Stimulated activated naive CD8-positive, alpha-beta T cell treated with anti-CD3 and anti-CD28 coated beads, Interleukin-15, Interleukin-2, amounts not matched to agents 100 U/mL and 50 U/mL, for 24 hours (primary cell): ENCODE data around the gene SRI.
"Not testable (repeated sequence)": the region's sequence is repeated elsewhere in the genome, so short reads cannot be mapped to it uniquely, and the experiment has no call there.

Source experiments
- ATAC-seq: fragments of 150-1000 bp; cut with Tn5 transposase; one replicate; pipeline ENCODE4 v1.10.0; 2021
- DNase-seq: peaks from one replicate; pipeline ENCODE4 v3.0.0; 2021

SRI gene

DNA sequence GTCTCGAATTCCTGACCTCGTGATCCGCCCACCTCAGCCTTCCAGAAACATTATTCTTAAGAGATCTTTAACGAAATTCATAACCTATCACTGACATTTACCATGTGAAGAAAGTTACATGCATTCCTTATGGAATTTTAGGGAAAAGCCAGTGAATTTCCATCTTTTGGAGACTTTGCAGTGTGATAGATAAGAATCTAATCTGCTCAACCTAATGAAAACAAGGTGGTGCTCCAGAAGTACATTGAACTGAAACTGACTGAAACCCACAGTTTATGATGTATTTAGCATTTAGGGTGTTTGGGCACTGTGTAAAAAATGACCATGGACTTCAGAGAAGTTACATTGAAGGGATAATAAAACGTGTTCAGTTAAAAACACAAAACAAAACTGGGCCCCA is 43.6 kb downstream of the SRI start:
- ATAC-seq: no peak
- no peak for DNase-seq

GRCh38 chr7:88172842-88173241 is 47.0 kb downstream of the SRI start:
- ATAC-seq (no peak), DNase-seq (no peak)

GRCh38 chr7:88169717-88170320 is 50.0 kb downstream of the SRI start:
- ATAC-seq (no peak), DNase-seq (no peak)

DNA sequence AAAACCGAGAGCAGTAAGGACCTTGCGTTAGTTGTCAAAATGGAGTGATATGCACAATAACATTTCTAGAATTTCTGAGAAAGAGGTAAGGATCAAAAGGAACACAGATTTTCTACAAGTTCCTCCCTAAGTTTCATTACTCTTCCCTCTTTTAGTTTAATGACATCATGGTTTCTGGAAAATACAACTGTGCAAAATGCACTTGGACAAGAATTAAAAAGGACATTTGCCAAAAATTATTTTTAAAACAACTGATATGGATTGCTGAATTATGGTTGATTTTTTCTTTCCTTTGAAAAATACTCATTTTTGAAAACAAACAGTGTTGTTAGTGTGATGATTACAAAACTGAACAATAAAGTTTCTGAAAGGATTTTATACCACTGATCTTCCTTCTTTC is 52.1 kb downstream of the SRI start:
- DNase-seq: no peak
- ATAC-seq: no peak

- ATAC-seq (no peak), DNase-seq (no peak)
These were observed 52.6 kb downstream of the SRI start for GRCh38 chr7:88167223-88167622.

GRCh38 chr7:88165697-88166096 is 54.1 kb downstream of the SRI start:
- DNase-seq: no peak

DNA sequence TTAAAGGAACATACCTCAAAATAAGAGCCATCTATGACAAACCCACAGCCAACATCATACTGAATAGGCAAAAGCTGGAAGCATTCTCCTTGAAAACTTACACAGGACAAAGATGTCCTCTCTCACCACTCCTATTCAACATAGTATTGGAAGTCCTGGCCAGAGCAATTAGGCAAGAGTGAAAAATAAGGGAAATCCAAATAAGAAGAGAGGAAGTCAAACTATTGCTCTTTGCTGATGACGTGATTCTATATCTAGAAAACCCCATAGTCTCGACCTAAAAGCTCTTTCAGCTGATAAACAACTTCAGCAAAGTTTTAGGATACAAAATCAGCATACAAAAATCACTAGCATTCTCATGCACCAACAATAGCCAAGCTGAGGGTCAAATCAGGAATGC is 60.1 kb downstream of the SRI start:
- not testable (repeated sequence) for ATAC-seq, DNase-seq

More at GRCh38 chr7:88165697-88166096, 54.1 kb downstream of the SRI start:
- ATAC-seq: no peak

DNA sequence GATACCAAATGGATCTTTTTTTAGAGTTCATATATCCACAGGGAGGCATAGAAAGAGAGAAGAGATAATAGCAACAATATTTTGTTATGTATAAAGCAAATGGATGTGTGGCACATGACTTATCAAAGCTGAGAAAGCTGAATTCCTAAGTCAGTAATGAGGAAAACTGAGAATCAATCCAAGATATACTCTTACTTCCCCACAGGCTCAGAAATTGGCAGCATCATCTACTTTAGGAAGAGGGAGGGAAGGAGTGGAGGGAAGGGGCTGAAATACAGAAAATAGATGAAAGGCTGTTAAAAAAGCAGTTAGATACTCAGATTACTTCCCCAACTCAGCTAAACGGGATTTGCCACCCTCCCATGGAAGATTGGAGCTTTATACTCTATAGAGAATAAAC is 63.5 kb downstream of the SRI start:
- ATAC-seq: no peak
- no peak for DNase-seq

GRCh38 chr7:88155756-88156155 is 64.1 kb downstream of the SRI start:
- DNase-seq: no peak
- ATAC-seq: no peak
